Measurements from ENCODE around the gene RASD2.

RASD2 gene

GRCh38 chr22:35591714-35592417 is 51.2 kb downstream of the RASD2 start:
- Histone ChIP-seq H3K4me1 (ENCODE audit: control insufficient read depth in 1 of 2, insufficient read depth in 2 of 2, low read length in 2 of 2) (no peaks in the 10 kb centered on the region), H3K9me3 (ENCODE audit: control insufficient read depth in 1 of 2, low read length in 2 of 2) (no peaks in the 10 kb centered on the region), H3K36me3 (ENCODE audit: control insufficient read depth in 1 of 2, insufficient read depth in 2 of 2, low read length in 2 of 2) (no peaks in the 10 kb centered on the region), H3K9ac (ENCODE audit: low read depth in 1 of 2, low read length in 2 of 2) (no peak overlapping the region), H3K4me3 (ENCODE audit: low read depth in 1 of 2, low read length in 2 of 2) (no peak overlapping the region), H3K27me3 (ENCODE audit: control insufficient read depth in 1 of 2, insufficient read depth in 2 of 2, low read length in 2 of 2) (peaks cover 0 to 4% of the 10 kb centered on the region in 2 donors), H3K27ac (ENCODE audit: low read depth, low read length) (no peak overlapping the region)

- Histone ChIP-seq H3K9me3 (ENCODE audit: control insufficient read depth in 1 of 2, low read length in 2 of 2) (no peaks in the 10 kb centered on the region), H3K27ac (ENCODE audit: low read depth, low read length) (no peak overlapping the region), H3K9ac (ENCODE audit: low read depth in 1 of 2, low read length in 2 of 2) (no peak overlapping the region), H3K4me1 (ENCODE audit: control insufficient read depth in 1 of 2, insufficient read depth in 2 of 2, low read length in 2 of 2) (no peaks in the 10 kb centered on the region), H3K4me3 (ENCODE audit: low read depth in 1 of 2, low read length in 2 of 2) (no peak overlapping the region), H3K36me3 (ENCODE audit: control insufficient read depth in 1 of 2, insufficient read depth in 2 of 2, low read length in 2 of 2) (no peaks in the 10 kb centered on the region), H3K27me3 (ENCODE audit: control insufficient read depth in 1 of 2, insufficient read depth in 2 of 2, low read length in 2 of 2) (peaks cover 0 to 4% of the 10 kb centered on the region in 2 donors)
These were observed 51.9 kb downstream of the RASD2 start for GRCh38 chr22:35592418-35592967.

- H3K27ac ChIP-seq (ENCODE audit: low read depth, low read length) = no peak overlapping the region
- H3K36me3 ChIP-seq (ENCODE audit: control insufficient read depth in 1 of 2, insufficient read depth in 2 of 2, low read length in 2 of 2) = no peaks in the 10 kb centered on the region
These were observed 52.6 kb downstream of the RASD2 start for GRCh38 chr22:35593071-35593890.

GRCh38 chr22:35593891-35594470 is 53.4 kb downstream of the RASD2 start:
- Histone ChIP-seq H3K9me3 (ENCODE audit: control insufficient read depth in 1 of 2, low read length in 2 of 2) (no peaks in the 10 kb centered on the region), H3K4me1 (ENCODE audit: control insufficient read depth in 1 of 2, insufficient read depth in 2 of 2, low read length in 2 of 2) (no peaks in the 10 kb centered on the region), H3K4me3 (ENCODE audit: low read depth in 1 of 2, low read length in 2 of 2) (no peak overlapping the region), H3K27ac (ENCODE audit: low read depth, low read length) (no peak overlapping the region), H3K9ac (ENCODE audit: low read depth in 1 of 2, low read length in 2 of 2) (no peak overlapping the region), H3K36me3 (ENCODE audit: control insufficient read depth in 1 of 2, insufficient read depth in 2 of 2, low read length in 2 of 2) (no peaks in the 10 kb centered on the region), H3K27me3 (ENCODE audit: control insufficient read depth in 1 of 2, insufficient read depth in 2 of 2, low read length in 2 of 2) (no peaks in the 10 kb centered on the region)

More at GRCh38 chr22:35593071-35593890, 52.6 kb downstream of the RASD2 start:
- H3K9me3 ChIP-seq (ENCODE audit: control insufficient read depth in 1 of 2, low read length in 2 of 2) = no peaks in the 10 kb centered on the region
- peaks cover 0 to 4% of the 10 kb centered on the region in 2 donors for H3K27me3 ChIP-seq (ENCODE audit: control insufficient read depth in 1 of 2, insufficient read depth in 2 of 2, low read length in 2 of 2)
- no peak overlapping the region for H3K9ac ChIP-seq (ENCODE audit: low read depth in 1 of 2, low read length in 2 of 2)
- H3K4me1 ChIP-seq (ENCODE audit: control insufficient read depth in 1 of 2, insufficient read depth in 2 of 2, low read length in 2 of 2) = no peaks in the 10 kb centered on the region
- H3K4me3 ChIP-seq (ENCODE audit: low read depth in 1 of 2, low read length in 2 of 2) = no peak overlapping the region

- no peak overlapping the region for H3K9ac ChIP-seq (ENCODE audit: low read depth in 1 of 2, low read length in 2 of 2)
These were observed 54.1 kb downstream of the RASD2 start for GRCh38 chr22:35594686-35595085.

GRCh38 chr22:35596821-35597220 is 56.2 kb downstream of the RASD2 start:
- Histone ChIP-seq H3K4me1 (ENCODE audit: control insufficient read depth in 1 of 2, insufficient read depth in 2 of 2, low read length in 2 of 2) (no peaks in the 10 kb centered on the region), H3K9me3 (ENCODE audit: control insufficient read depth in 1 of 2, low read length in 2 of 2) (no peaks in the 10 kb centered on the region), H3K27me3 (ENCODE audit: control insufficient read depth in 1 of 2, insufficient read depth in 2 of 2, low read length in 2 of 2) (no peaks in the 10 kb centered on the region), H3K36me3 (ENCODE audit: control insufficient read depth in 1 of 2, insufficient read depth in 2 of 2, low read length in 2 of 2) (no peaks in the 10 kb centered on the region), H3K27ac (ENCODE audit: low read depth, low read length) (no peak overlapping the region), H3K4me3 (ENCODE audit: low read depth in 1 of 2, low read length in 2 of 2) (no peak overlapping the region), H3K9ac (ENCODE audit: low read depth in 1 of 2, low read length in 2 of 2) (no peak overlapping the region)

More at GRCh38 chr22:35594686-35595085, 54.1 kb downstream of the RASD2 start:
- no peaks in the 10 kb centered on the region for H3K9me3 ChIP-seq (ENCODE audit: control insufficient read depth in 1 of 2, low read length in 2 of 2)
- H3K4me1 ChIP-seq (ENCODE audit: control insufficient read depth in 1 of 2, insufficient read depth in 2 of 2, low read length in 2 of 2) = no peaks in the 10 kb centered on the region
- H3K27ac ChIP-seq (ENCODE audit: low read depth, low read length) = no peak overlapping the region
- no peaks in the 10 kb centered on the region for H3K36me3 ChIP-seq (ENCODE audit: control insufficient read depth in 1 of 2, insufficient read depth in 2 of 2, low read length in 2 of 2)
- no peaks in the 10 kb centered on the region for H3K27me3 ChIP-seq (ENCODE audit: control insufficient read depth in 1 of 2, insufficient read depth in 2 of 2, low read length in 2 of 2)
- no peak overlapping the region for H3K4me3 ChIP-seq (ENCODE audit: low read depth in 1 of 2, low read length in 2 of 2)

- H3K27me3 ChIP-seq (ENCODE audit: control insufficient read depth in 1 of 2, insufficient read depth in 2 of 2, low read length in 2 of 2) = no peaks in the 10 kb centered on the region
- no peaks in the 10 kb centered on the region for H3K4me1 ChIP-seq (ENCODE audit: control insufficient read depth in 1 of 2, insufficient read depth in 2 of 2, low read length in 2 of 2)
- no peaks in the 10 kb centered on the region for H3K36me3 ChIP-seq (ENCODE audit: control insufficient read depth in 1 of 2, insufficient read depth in 2 of 2, low read length in 2 of 2)
- H3K4me3 ChIP-seq (ENCODE audit: low read depth in 1 of 2, low read length in 2 of 2) = no peak overlapping the region
- H3K9ac ChIP-seq (ENCODE audit: low read depth in 1 of 2, low read length in 2 of 2) = no peak overlapping the region
- H3K27ac ChIP-seq (ENCODE audit: low read depth, low read length) = no peak overlapping the region
- no peaks in the 10 kb centered on the region for H3K9me3 ChIP-seq (ENCODE audit: control insufficient read depth in 1 of 2, low read length in 2 of 2)
These were observed 57.2 kb downstream of the RASD2 start for GRCh38 chr22:35597692-35598395.

GRCh38 chr22:35598396-35598710 is 57.7 kb downstream of the RASD2 start:
- no peak overlapping the region for H3K27ac ChIP-seq (ENCODE audit: low read depth, low read length)
- no peak overlapping the region for H3K9ac ChIP-seq (ENCODE audit: low read depth in 1 of 2, low read length in 2 of 2)
- H3K9me3 ChIP-seq (ENCODE audit: control insufficient read depth in 1 of 2, low read length in 2 of 2) = no peaks in the 10 kb centered on the region
- no peaks in the 10 kb centered on the region for H3K36me3 ChIP-seq (ENCODE audit: control insufficient read depth in 1 of 2, insufficient read depth in 2 of 2, low read length in 2 of 2)
- no peaks in the 10 kb centered on the region for H3K4me1 ChIP-seq (ENCODE audit: control insufficient read depth in 1 of 2, insufficient read depth in 2 of 2, low read length in 2 of 2)
- H3K27me3 ChIP-seq (ENCODE audit: control insufficient read depth in 1 of 2, insufficient read depth in 2 of 2, low read length in 2 of 2) = no peaks in the 10 kb centered on the region
- no peak overlapping the region for H3K4me3 ChIP-seq (ENCODE audit: low read depth in 1 of 2, low read length in 2 of 2)

- no peaks in the 10 kb centered on the region for H3K4me1 ChIP-seq (ENCODE audit: control insufficient read depth in 1 of 2, insufficient read depth in 2 of 2, low read length in 2 of 2)
- no peak overlapping the region for H3K27ac ChIP-seq (ENCODE audit: low read depth, low read length)
- no peak overlapping the region for H3K9ac ChIP-seq (ENCODE audit: low read depth in 1 of 2, low read length in 2 of 2)
- no peaks in the 10 kb centered on the region for H3K36me3 ChIP-seq (ENCODE audit: control insufficient read depth in 1 of 2, insufficient read depth in 2 of 2, low read length in 2 of 2)
- no peaks in the 10 kb centered on the region for H3K9me3 ChIP-seq (ENCODE audit: control insufficient read depth in 1 of 2, low read length in 2 of 2)
- H3K4me3 ChIP-seq (ENCODE audit: low read depth in 1 of 2, low read length in 2 of 2) = no peak overlapping the region
- no peaks in the 10 kb centered on the region for H3K27me3 ChIP-seq (ENCODE audit: control insufficient read depth in 1 of 2, insufficient read depth in 2 of 2, low read length in 2 of 2)
These were observed 58.7 kb downstream of the RASD2 start for GRCh38 chr22:35599364-35599763.
